Activated CD8-positive, alpha-beta memory T cell treated with anti-CD3 and anti-CD28 coated beads for 1 hour (primary cell): ENCODE data around the gene PCNT.
"Not testable (repeated sequence)": the region's sequence is repeated elsewhere in the genome, so short reads cannot be mapped to it uniquely, and the experiment has no call there.

ENCODE experiments used
- DNase-seq, 2 donors: peaks; one replicate each; pipeline ENCODE4 v3.0.0-alpha.2; 2020; ENCODE audit warnings: low read depth in 1 of 2; ENCODE audit errors: extremely low read depth in 1 of 2

PCNT gene

DNA sequence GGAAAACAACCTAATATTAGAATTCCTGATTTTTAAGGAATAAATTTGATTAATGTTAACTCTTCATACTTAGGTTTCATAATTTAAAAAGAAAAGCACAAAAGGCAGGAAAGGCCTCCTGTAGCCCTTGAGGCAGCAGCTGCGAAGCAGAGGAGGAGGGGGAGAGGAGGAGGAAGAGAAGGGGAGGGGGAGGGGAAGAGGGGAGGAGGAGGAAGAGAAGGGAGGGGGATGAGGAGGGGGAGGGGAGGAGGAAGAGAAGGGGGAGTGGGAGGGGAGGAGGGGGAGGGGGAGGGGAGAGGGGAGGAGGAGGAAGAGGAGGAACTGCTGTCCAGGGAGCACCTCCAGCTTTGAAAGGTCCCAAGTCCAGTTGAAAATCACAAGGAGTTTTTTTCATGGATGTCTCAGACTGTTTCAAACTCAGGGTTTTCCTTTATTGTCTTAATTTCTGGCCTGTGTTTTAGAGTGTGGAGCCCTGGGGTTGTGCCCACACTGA is 99.6 kb downstream of the PCNT start:
- DNase-seq = no peak

DNA sequence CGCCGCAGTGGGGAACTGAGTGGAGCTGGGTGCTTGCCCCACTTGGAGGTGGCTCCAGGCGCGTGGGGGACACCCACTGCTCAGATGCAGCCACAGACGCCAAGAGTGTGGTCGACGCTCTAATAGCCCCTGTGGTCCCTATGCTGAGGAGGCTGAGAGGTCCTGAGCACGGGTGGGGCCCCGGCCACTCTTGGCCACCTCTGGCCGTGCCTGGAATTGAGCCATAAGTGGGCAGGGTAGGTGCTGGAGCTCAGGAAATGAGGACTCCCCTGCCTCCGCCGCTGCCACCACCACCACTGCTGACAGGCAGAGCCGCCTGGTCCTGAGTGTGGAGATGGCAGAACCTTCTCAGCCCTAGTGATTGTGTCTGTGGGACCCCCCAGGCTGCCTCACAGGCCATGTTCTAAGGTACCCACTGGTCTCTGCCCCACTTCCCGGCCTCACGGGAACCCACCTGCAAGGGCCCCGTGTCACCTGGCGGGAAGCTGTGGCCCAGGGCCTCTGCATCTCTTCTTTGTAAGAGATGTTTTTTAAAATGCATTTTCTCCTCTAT is 100.2 kb downstream of the PCNT start:
- no peak for DNase-seq

- no peak for DNase-seq
Measured at GRCh38 chr21:46424621-46425020, 100.7 kb downstream of the PCNT start.

DNA sequence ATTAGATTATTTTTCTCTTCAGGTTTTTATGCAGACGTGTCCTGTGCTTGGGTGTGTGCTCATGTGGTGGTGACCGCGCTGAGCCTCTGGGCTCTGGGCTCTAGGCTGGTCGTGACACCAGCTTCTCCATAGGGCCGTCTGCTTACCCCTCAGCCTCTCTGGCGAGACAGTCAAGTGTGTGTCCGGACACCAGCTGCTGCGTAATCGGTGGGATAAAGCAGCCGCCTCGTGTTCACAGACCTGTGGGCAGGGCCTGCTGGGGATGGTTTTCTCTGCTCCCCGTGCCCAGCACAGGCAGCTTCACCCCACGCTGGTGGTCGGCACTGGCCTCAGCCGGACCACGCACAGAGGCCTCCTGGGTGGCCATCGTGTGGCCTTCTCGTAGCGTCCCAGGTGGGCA is 101.1 kb downstream of the PCNT start:
- no peak for DNase-seq

DNA sequence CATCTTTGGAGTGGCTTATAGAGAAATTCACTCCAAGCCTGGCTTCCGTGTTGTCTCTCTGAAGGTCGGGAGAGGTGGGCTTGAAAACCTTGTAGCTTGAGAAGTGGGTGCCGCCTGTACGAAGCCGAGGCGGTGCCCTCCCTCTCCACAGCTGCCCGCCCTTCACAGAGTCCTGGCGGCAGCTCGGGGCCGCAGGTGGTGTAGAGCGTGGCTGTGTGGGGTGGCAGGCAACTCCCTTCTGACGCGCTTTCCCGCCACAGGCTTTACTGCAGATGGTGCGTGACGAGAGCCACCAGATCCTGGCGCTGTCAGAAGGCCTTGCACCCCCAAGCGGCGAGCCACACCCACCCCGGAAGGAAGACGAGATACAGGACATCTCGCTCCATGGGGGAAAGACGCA is 101.6 kb downstream of the PCNT start:
- peak; percentile 52 to 59 for DNase-seq

- DNase-seq = no peak
Measured at GRCh38 chr21:46426313-46427046, 102.5 kb downstream of the PCNT start.

DNA sequence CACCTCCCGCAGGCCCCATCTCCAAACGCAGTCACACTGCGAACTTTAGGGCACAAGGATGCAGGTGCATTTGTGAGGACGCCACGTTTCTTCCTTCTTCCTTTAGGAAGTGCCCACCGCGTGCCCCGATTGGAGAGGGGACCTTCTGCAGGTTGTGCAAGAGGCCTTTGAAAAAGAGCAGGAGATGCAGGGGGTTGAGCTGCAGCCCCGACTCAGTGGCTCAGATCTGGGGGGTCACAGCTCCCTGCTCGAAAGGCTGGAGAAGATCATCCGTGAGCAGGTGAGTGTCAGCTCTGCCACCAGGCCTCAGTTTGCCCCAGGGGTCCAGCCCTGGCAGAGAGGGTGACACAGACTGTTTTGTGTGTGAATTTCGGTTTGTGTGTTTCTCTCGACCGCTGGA is 103.6 kb downstream of the PCNT start:
- no peak for DNase-seq

- no peak for DNase-seq
Measured at GRCh38 chr21:46428286-46428685, 104.3 kb downstream of the PCNT start.

- DNase-seq = no peak
Measured at GRCh38 chr21:46428987-46429710, 105.2 kb downstream of the PCNT start.

GRCh38 chr21:46429754-46430681 is 106.1 kb downstream of the PCNT start:
- no peak for DNase-seq

GRCh38 chr21:46431448-46431847 is 107.5 kb downstream of the PCNT start:
- no peak for DNase-seq

DNA sequence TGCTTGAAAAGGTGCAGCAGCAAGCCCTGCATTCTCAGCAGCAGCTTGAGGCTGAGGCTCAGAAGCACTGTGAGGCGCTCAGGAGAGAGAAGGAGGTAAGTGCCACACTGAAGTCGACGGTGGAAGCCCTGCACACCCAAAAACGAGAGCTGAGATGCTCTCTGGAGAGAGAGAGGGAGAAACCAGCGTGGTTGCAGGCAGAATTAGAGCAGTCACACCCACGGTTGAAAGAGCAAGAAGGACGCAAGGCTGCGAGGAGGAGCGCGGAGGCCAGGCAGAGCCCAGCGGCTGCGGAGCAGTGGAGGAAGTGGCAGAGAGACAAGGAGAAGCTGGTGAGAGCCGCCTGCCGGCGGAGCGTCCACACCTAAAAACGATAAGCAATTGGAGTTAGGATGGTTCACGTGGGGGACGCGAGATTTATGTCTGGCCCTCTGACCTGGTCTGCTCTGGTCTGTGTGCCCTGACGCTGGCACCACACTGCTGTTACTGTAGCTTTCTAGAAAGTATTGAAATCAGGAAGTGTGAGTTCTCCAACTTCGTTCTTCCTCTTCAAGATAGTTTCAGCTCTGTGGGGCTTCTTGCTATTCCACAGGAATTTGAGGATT is 108.0 kb downstream of the PCNT start:
- no peak for DNase-seq

DNA sequence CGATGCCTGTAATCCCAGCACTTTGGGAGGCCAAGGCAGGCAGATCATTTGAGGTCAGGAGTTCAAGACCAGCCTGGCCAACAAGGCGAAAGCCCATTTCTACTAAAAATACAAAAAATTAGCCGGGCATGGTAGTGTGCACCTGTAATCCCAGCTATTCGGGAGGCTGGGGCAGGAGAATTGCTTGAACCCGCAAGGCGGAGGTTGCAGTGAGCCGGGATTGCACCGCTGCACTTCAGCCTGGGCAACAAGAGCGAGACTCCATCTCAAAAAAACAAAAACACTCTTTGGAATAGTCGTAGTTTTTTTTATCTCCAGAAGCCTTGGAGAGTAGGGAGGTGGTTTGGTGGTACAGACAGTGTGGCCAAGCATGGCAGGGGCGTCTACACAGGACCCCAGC is 109.2 kb downstream of the PCNT start:
- DNase-seq = not testable (repeated sequence)

GRCh38 chr21:46434322-46434958 is 110.5 kb downstream of the PCNT start:
- no peak for DNase-seq

GRCh38 chr21:46435786-46436227 is 111.9 kb downstream of the PCNT start:
- DNase-seq = no peak

DNA sequence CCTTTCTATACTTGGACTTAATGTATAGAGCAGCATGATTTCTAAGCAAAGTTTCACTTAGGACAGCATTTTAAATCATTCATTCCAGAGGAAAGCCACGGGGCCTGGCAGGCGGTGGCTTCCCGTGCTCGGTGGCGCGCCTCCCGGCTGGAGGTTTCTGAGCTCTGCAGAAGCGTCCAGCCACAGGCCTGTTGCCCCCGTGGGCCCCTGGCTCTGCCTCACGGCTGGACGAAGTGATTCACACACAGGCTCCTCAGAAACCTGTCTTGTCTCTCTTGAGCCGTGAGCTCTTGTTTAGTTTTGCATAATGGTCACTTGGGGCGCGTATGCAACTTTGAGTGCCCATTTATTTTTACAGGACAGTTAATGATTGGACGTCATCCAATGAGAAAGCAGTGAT is 112.7 kb downstream of the PCNT start:
- no peak for DNase-seq

GRCh38 chr21:46437096-46437498 is 113.1 kb downstream of the PCNT start:
- DNase-seq = no peak

DNA sequence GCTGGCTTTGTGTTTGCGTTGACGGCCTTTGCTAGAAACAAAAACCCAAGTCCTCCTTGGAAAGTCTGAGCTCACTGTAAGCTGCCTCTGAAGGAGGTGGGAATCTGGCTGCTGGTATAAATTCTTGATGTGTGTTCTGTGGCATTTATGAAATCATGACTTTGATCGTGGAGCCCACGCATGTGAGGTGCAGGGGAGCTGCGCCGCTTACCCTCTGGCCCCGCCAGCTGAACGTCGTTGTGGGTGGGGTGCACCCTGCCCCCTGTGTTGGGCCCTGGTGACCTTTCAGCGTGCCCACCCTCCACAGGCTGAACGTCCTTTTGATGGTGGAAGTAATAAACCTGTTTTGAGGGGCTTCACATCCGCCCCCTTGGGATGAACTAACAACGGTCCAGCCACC is 113.6 kb downstream of the PCNT start:
- no peak for DNase-seq

- no peak for DNase-seq
Measured at GRCh38 chr21:46438241-46438640, 114.3 kb downstream of the PCNT start.

GRCh38 chr21:46439906-46440305 is 116.0 kb downstream of the PCNT start:
- no peak for DNase-seq
